GM23338 (cell line): ENCODE results near the gene DNAJC5G.
"Not testable (repeated sequence)": the region's sequence is repeated elsewhere in the genome, so short reads cannot be mapped to it uniquely, and the experiment has no call there.

ENCODE experiments used
- EZH2 ChIP-seq: fragments of 200-600 bp; sonication (generic); IDR thresholded peaks from one replicate; pipeline ENCODE4 v1.8.0; 2017; ENCODE audit warnings: antibody characterized with exemption, mild to moderate bottlenecking, low read depth; ENCODE audit not compliant: unreplicated experiment
- POLR2AphosphoS5 ChIP-seq: IDR thresholded peaks from 2 replicates; pipeline ENCODE4 v1.6.1; 2016; ENCODE audit warnings: antibody characterized with exemption, low read depth
- TF ChIP-seq, protein P1 (sequence below): IDR thresholded peaks from 2 replicates; pipeline ENCODE4 v1.6.1; 2016; ENCODE audit warnings: antibody characterized with exemption
- TF ChIP-seq, protein P2 (sequence below), 2 experiments: fragments of 200-600 bp in 1 of 2; sonication (generic) in 1 of 2; conservative IDR thresholded peaks; 2 replicates each; pipeline versions ENCODE4 v1.5.1 to v1.6.1; 2016 to 2017; ENCODE audit warnings: antibody characterized with exemption in 2 of 2, low read depth in 2 of 2, mild to moderate bottlenecking in 2 of 2, moderate library complexity in 1 of 2
- TF ChIP-seq, protein P3 (sequence below): IDR thresholded peaks from one replicate; pipeline ENCODE4 v1.6.1; 2018; ENCODE audit warnings: antibody characterized with exemption; ENCODE audit not compliant: unreplicated experiment

DNA sequence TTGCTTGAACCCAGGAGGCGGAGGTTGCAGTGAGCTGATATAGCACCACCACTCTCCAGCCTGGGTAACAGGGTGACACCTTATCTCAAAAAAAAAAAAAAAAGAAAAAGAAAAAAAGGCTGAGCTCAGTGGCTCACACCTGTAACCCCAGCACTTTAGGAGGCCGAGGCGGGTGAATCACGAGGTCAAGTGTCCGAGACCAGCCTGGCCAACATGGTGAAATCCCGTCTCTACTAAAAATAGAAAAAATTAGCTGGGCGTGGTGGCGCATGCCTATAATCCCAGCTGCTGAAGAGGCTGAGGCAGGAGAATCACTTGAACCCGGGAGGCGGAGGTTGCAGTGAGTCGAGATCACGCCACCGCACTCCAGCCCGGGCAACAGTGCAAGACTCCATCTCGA is 44.6 kb downstream of the DNAJC5G start:
- TF ChIP-seq, protein P1, sequence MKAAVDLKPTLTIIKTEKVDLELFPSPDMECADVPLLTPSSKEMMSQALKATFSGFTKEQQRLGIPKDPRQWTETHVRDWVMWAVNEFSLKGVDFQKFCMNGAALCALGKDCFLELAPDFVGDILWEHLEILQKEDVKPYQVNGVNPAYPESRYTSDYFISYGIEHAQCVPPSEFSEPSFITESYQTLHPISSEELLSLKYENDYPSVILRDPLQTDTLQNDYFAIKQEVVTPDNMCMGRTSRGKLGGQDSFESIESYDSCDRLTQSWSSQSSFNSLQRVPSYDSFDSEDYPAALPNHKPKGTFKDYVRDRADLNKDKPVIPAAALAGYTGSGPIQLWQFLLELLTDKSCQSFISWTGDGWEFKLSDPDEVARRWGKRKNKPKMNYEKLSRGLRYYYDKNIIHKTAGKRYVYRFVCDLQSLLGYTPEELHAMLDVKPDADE = not testable (repeated sequence)
- TF ChIP-seq, protein P2, sequence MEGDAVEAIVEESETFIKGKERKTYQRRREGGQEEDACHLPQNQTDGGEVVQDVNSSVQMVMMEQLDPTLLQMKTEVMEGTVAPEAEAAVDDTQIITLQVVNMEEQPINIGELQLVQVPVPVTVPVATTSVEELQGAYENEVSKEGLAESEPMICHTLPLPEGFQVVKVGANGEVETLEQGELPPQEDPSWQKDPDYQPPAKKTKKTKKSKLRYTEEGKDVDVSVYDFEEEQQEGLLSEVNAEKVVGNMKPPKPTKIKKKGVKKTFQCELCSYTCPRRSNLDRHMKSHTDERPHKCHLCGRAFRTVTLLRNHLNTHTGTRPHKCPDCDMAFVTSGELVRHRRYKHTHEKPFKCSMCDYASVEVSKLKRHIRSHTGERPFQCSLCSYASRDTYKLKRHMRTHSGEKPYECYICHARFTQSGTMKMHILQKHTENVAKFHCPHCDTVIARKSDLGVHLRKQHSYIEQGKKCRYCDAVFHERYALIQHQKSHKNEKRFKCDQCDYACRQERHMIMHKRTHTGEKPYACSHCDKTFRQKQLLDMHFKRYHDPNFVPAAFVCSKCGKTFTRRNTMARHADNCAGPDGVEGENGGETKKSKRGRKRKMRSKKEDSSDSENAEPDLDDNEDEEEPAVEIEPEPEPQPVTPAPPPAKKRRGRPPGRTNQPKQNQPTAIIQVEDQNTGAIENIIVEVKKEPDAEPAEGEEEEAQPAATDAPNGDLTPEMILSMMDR (conservative IDR thresholded peaks at IDR 0.05; ENCODE audit: low read depth in 2 of 2) = not testable (repeated sequence)
- TF ChIP-seq, protein P3, sequence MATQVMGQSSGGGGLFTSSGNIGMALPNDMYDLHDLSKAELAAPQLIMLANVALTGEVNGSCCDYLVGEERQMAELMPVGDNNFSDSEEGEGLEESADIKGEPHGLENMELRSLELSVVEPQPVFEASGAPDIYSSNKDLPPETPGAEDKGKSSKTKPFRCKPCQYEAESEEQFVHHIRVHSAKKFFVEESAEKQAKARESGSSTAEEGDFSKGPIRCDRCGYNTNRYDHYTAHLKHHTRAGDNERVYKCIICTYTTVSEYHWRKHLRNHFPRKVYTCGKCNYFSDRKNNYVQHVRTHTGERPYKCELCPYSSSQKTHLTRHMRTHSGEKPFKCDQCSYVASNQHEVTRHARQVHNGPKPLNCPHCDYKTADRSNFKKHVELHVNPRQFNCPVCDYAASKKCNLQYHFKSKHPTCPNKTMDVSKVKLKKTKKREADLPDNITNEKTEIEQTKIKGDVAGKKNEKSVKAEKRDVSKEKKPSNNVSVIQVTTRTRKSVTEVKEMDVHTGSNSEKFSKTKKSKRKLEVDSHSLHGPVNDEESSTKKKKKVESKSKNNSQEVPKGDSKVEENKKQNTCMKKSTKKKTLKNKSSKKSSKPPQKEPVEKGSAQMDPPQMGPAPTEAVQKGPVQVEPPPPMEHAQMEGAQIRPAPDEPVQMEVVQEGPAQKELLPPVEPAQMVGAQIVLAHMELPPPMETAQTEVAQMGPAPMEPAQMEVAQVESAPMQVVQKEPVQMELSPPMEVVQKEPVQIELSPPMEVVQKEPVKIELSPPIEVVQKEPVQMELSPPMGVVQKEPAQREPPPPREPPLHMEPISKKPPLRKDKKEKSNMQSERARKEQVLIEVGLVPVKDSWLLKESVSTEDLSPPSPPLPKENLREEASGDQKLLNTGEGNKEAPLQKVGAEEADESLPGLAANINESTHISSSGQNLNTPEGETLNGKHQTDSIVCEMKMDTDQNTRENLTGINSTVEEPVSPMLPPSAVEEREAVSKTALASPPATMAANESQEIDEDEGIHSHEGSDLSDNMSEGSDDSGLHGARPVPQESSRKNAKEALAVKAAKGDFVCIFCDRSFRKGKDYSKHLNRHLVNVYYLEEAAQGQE = not testable (repeated sequence)
- not testable (repeated sequence) for TF ChIP-seq POLR2AphosphoS5, EZH2
